ENCODE measurements around the gene GDAP1L1. TPM values are rescaled to one million over a fixed set of nuclear protein-coding genes. Genes with fewer than 3 reads are reported as not detected.

Gene GDAP1L1
- polyA plus RNA-seq, 1 of the 3 experiments (the other 2 are of a cell fraction), result 0.30 TPM

GRCh38 chr20:44280387-44280786 lies 33.3 kb downstream of the GDAP1L1 start:
- Histone ChIP-seq H3K4me1 (ENCODE audit: control insufficient read depth in 1 of 2, insufficient read depth in 2 of 2, low read depth in 1 of 2, low read length in 1 of 2) (no peaks in the 10 kb centered on the region), H3K4me3 (ENCODE audit: low read depth in 2 of 2, low read length in 1 of 2) (no peak overlapping the region), H4K20me1 (ENCODE audit: insufficient read depth) (no peaks in the 10 kb centered on the region), H3K4me2 (no peak overlapping the region), H3K27me3 (ENCODE audit: insufficient read depth) (no peaks in the 10 kb centered on the region), H3K79me2 (ENCODE audit: insufficient read depth) (no peaks in the 10 kb centered on the region), H3K9ac (no peak overlapping the region), H3K9me3 (no peaks in the 10 kb centered on the region), H2AFZ (ENCODE audit: low read depth) (no peak overlapping the region), H3K36me3 (replicated peaks in 1 of 2; ENCODE audit: control insufficient read depth in 1 of 2, insufficient read depth in 2 of 2, low read length in 1 of 2) (no peaks in the 10 kb centered on the region), H3F3A (replicated peaks; ENCODE audit: insufficient read depth) (no peaks in the 10 kb centered on the region), H3K9me2 (no peaks in the 10 kb centered on the region), H3K27ac (ENCODE audit: low read depth in 2 of 2, low read length in 1 of 2) (no peak overlapping the region)
- CTCF ChIA-PET, result interaction anchor here (1.8 kb wide), 1 partner anchor 65 kb away, joined by 4 read pairs; no protein-coding TSS in a partner anchor
- 89% methylated on average over 2 of the region's 2 CpGs for WGBS (ENCODE audit: low lambda C conversion rate)
- POLR2A ChIA-PET, result no interaction called here
- no peak for DNase-seq
- TF ChIP-seq FOXJ3 (CRISPR knock-in tag; IDR thresholded peaks at IDR 0.05), result no peak
- no peak for TF ChIP-seq POLR2AphosphoS5 (IDR thresholded peaks at IDR 0.05; ENCODE audit: low read depth, low read length)
- no peak for TF ChIP-seq JUND (IDR thresholded peaks at IDR 0.05)
- no peak for TF ChIP-seq REST (IDR thresholded peaks at IDR 0.05; ENCODE audit: low read depth, low read length)
- TF ChIP-seq SMC3 (IDR thresholded peaks at IDR 0.05; ENCODE audit: low read depth, low read length), result no peak
- no peak for TF ChIP-seq GATA2 (CRISPR knock-in tag; IDR thresholded peaks at IDR 0.05)
- no peak for TF ChIP-seq USF2 (IDR thresholded peaks at IDR 0.05; ENCODE audit: borderline replicate concordance, low read depth, low read length)
- no peak for TF ChIP-seq FOSL2 (IDR thresholded peaks at IDR 0.05; ENCODE audit: borderline replicate concordance, low read depth)
- TF ChIP-seq RCOR1 (IDR thresholded peaks at IDR 0.05; ENCODE audit: low read length), result no peak
- TF ChIP-seq RAD21 (IDR thresholded peaks at IDR 0.05; ENCODE audit: low read length), result no peak
- TF ChIP-seq MAX (IDR thresholded peaks at IDR 0.05; ENCODE audit: low read depth), result no peak
- TF ChIP-seq USF1 (IDR thresholded peaks at IDR 0.05; ENCODE audit: borderline replicate concordance, low read depth), result no peak
- no peak for TF ChIP-seq RFX5 (IDR thresholded peaks at IDR 0.05; ENCODE audit: low read length)
- no peak for TF ChIP-seq RXRA (IDR thresholded peaks at IDR 0.05; ENCODE audit: borderline replicate concordance, low read depth)
- no peak for TF ChIP-seq TAF1 (IDR thresholded peaks at IDR 0.05; ENCODE audit: borderline replicate concordance, low read depth, low read length)
- TF ChIP-seq CHD2 (IDR thresholded peaks at IDR 0.05; ENCODE audit: low read length, partially characterized antibody), result no peak
- no peak for TF ChIP-seq SIN3A (IDR thresholded peaks at IDR 0.05; ENCODE audit: borderline replicate concordance, low read depth, low read length)
- TF ChIP-seq IRF3 (IDR thresholded peaks at IDR 0.05; ENCODE audit: low read depth, low read length), result no peak

All from SK-N-SH (cell line).